OCI-LY7 (cell line): ENCODE data around the gene CIAO3.

Source experiments
- CTCF ChIP-seq: fragments of 200-600 bp; sonication (generic); conservative IDR thresholded peaks from 2 replicates; pipeline ENCODE4 v1.5.1; 2014; ENCODE audit warnings: mild to moderate bottlenecking, antibody characterized with exemption, low read length, moderate library complexity, mixed read lengths
- EZH2phosphoT487 ChIP-seq: fragments of 200-600 bp; sonication (generic); IDR thresholded peaks from 2 replicates; pipeline ENCODE4 v1.6.1; 2018; ENCODE audit warnings: low read depth, borderline replicate concordance, mild to moderate bottlenecking, mixed run types, antibody characterized with exemption, low read length, moderate library complexity, mixed read lengths

- TF ChIP-seq CTCF (no peak), EZH2phosphoT487 (no peak)
Observed at GRCh38 chr16:732332-732731, 8.5 kb downstream of the CIAO3 start.
